ENCODE measurements around the gene DNAH10.

DNA sequence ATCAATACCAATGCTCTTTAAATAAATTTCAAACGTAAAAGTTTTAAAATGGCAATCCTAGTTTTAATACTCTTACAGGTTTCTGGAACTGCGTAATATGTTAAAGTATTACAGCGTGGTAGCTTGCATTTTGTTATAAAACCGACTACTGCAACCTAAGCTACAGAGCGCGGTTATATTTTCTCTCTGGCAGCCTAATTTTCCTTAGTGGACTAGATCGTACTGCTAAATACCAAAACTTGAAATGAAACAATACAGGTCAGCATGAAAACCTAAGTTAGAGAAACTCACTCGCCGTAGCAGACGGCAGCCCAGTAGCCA lies 209.3 kb downstream of the DNAH10 start:
- TF ChIP-seq, protein P1, sequence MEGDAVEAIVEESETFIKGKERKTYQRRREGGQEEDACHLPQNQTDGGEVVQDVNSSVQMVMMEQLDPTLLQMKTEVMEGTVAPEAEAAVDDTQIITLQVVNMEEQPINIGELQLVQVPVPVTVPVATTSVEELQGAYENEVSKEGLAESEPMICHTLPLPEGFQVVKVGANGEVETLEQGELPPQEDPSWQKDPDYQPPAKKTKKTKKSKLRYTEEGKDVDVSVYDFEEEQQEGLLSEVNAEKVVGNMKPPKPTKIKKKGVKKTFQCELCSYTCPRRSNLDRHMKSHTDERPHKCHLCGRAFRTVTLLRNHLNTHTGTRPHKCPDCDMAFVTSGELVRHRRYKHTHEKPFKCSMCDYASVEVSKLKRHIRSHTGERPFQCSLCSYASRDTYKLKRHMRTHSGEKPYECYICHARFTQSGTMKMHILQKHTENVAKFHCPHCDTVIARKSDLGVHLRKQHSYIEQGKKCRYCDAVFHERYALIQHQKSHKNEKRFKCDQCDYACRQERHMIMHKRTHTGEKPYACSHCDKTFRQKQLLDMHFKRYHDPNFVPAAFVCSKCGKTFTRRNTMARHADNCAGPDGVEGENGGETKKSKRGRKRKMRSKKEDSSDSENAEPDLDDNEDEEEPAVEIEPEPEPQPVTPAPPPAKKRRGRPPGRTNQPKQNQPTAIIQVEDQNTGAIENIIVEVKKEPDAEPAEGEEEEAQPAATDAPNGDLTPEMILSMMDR (IDR thresholded peaks at IDR 0.05; ENCODE audit: insufficient read depth, low read depth, low read length) = no peak
- no peak for TF ChIP-seq EZH2 (IDR thresholded peaks at IDR 0.05; ENCODE audit: insufficient read depth, low read length)

Measured in astrocyte (in vitro differentiated cells and primary cell).